Activated CD4-positive, alpha-beta T cell treated with anti-CD3 and anti-CD28 coated beads for 1 hour (primary cell): ENCODE results near the gene KCTD5.

Experiments used
- DNase-seq: peaks from one replicate; pipeline ENCODE4 v3.0.0-alpha.2; 2020

KCTD5 gene

DNA sequence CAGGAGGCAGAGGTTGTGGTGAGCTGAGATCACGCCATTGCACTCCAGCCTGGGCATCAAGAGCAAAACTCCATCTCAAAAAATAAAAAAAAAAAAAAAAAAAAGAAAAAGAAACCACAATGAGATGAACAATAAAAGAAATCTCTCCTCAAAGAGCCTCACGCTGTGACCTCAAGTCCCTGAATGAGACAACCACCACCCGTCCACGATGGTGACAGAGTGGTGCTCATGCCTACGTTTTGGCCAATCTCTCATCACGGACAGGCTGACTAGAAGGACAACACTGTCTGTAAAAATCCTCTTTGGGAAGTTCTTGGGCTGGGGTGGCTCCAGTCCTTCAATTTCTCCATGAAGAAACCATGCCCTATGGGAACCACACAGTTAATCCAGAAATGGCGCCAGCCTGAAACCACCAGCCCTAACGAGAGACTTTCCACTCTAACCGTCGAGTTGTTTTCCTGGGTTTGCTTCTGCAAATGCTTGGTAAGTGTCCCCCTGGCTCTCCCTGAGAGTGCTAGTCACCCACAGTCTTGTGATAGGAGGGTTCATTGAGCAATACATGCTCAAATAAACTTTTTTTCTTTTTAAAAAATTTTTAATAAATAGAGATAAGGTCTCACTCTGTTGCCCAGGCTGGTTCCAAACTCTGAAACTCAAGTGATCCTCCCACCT is 52.7 kb downstream of the KCTD5 start:
- no peak for DNase-seq

DNA sequence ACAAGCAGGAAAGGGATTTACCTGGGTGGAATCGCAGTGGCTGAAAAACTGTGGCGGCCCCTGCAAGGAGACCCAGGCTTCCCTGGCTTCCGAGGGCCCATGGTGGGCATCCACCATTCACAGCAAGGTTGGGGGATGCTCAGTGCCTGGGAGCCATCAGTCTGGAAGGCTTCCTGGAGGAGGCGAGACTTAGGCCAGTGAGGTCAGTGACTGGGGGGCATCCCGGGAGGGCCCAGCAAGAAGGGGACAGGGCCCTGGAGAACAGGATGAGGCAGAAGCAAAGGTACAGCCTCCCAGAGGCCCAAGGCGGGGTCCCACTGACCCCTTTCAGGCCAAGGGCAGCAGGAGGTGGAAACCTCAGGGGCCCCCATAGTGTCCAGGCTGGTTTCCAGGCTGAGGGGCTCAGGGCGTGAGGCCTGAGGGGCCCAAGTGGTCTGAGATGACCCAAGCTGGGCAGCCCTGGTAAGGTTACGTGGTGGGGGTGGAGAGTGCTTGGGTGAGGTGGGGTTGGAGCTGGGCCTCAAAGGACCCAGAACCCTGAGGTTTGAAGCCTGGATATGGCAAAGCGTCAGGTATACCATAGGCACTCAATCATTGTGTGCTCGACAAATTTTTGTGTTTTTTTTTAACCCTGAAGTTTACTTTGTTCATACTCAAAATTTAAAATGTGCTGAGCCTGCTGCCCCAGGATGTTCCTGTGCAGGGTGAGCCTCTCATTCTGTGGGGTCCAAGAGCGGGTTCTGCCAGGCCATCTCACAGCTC is 54.3 kb downstream of the KCTD5 start:
- DNase-seq = no peak

DNA sequence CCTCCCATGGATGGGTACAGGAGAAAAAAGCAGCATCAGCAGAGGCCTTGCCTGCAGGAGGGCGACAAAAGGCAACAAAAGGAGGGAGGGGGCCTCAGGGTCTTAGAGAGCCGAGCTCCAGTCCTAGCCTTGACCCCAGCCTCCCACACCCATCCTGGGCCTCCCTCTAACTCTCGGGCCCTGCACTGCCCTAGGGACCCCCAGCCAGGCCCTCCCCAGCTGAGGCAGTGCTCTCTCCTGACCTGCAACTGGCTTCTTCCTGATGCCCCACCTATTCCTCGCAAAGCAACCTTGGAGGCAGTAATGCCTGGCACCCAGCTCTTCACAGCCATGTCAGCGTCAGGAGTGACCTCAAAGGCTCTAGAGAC is 54.9 kb downstream of the KCTD5 start:
- no peak for DNase-seq

- no peak for DNase-seq
Observed at GRCh38 chr16:2737895-2738418, 55.6 kb downstream of the KCTD5 start.

- DNase-seq = no peak
Observed at GRCh38 chr16:2738615-2739014, 56.3 kb downstream of the KCTD5 start.

GRCh38 chr16:2739625-2740430 is 57.5 kb downstream of the KCTD5 start:
- DNase-seq = no peak

DNA sequence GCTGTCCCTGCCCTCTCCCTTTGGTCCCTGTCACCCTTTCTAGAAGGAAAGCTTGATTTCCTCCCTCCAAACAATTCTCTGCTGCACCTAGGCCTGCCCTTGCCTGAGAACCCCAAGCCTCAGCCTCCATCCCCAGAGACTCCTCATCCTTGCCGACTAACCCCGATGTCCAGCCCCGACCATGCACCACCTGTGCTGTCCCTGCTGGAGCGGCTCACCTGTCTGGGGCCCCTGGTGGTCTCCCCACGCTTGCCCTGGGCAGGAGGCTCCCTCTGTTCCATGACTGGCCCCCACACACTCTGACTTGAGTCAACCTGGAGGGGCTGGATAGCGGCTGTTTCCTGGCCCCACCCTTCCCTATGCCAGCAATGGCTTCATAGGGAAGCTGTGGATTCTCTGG is 58.2 kb downstream of the KCTD5 start:
- no peak for DNase-seq

DNA sequence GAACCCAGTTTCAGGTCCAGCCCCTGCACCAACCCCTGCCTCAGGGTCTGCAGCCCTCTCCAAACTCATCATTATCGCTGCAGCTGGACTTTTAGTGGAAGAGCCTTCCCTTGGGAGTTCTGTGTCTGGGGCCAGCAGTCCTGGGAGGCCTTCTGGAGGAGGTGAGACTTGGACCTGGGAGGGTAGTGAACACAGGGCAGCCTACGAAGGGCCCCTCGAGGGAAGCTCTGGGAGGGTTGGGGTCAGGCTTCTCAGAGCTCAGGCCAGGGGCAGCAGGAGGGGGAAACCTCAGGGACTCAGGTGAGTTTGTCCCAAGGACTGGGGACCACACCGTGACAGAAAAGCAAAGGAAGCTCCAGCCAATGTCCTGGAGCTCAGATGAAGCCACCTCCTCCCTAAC is 58.8 kb downstream of the KCTD5 start:
- no peak for DNase-seq

- DNase-seq = no peak
Observed at GRCh38 chr16:2742323-2743006, 60.1 kb downstream of the KCTD5 start.

- no peak for DNase-seq
Observed at GRCh38 chr16:2743007-2743810, 60.9 kb downstream of the KCTD5 start.

DNA sequence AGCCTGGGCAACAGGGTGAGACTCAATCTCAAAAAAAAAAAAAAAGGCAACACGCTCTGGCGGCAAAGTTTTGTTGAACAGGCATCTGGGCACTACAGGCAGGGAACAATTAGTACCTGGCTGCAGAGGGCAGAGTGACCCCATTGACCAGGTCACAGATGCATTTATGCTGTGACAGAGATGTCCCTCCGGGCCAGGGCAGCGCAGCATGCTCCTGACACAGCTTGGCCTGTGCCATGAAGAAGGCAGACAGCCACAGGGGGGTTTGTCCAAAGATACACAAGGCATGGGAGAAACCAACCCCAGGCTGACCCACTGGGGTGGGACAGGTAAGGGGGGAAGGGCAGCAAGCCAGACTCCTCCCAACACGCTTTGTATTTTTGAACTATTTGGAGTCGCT is 62.4 kb downstream of the KCTD5 start:
- DNase-seq = no peak

DNA sequence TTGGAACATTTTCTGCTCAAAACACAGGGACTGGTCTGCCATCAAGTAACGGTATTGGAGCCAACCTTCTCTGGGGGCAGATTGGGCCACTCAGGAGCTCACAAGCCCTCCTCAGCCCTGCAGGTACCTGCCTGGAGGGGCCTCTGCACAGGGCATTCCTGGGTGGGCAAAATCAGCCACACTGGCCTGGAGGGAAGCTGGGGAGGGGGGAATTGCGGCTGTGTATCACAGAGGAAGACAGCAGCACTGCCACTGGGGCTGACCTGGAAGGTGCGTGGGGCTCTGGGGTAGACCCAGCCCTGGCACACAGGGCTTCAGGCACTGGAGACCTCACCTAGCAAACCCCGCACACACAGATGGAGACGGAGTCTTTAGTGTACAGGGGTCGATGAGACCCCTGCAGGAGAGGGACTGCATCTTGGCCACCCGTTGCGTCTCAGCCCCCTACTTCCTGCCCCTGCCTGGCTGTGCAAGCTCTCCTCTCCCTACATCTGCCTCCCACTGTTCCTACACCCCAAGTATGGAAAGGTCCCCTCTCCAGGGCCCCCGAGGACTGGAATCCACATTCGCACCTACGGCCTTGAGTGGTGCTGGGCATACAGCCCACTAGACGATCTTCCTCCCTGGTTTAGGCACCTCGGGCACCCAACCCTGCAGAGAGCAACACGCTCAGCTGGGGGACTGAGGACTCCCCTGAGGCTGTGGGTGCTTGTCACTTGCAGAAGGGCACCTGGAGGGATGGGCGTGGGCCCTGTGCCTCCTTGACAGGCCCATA is 63.0 kb downstream of the KCTD5 start:
- no peak for DNase-seq

DNA sequence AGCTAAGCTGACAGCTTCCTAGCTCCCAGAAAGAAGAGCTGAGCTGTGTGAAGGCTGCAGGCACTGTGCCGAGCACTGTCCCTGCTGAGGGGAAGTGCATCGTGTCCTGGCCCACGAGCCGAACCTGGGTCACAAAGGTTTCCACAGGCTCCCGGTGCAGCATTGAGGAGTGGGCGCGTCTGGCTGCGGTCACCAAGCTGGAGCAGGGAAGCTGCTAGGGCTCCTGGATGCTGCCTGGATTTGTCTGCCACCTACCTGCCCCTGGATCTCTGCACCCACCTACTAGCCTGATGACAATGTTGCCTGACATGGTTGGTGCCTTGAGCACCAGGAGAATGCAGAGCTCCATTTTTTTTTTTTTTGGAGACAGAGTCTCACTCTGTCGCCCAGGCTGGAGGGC is 63.6 kb downstream of the KCTD5 start:
- DNase-seq = no peak

DNA sequence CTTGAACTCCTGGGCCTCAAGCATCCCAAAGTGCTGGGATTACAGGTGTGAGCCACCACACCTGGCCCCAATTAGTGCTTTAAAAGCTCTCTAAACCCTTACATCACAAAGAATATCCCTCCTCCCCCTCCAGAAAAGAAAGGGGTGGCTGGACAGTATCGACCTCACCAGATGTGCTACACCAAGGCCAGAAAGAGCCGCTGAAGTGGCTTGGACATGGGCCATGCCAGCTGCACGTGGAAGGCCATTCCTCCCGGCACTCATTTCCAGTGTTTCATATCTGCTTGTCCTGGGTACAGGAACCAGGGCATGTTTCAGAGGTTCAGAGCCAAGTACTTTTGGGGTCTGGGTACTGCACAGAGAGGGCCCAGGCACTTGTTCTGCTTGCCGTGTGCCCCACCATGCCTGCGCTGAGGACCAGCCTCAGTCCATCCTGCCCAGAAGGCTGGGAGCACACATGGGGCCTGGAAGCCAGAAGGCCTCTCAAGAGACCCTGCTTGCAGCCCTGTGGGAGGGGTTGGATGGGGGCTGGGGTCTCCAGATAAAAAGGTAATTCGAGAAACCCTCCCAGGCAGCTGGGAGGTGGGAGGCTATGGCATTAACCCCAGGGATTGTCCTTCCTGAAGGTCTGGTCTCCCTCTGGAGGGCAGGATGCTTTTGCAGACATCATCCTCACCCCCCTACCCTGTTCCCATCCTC is 66.6 kb downstream of the KCTD5 start:
- DNase-seq = no peak

- DNase-seq = no peak
Observed at GRCh38 chr16:2749476-2749875, 67.2 kb downstream of the KCTD5 start.

GRCh38 chr16:2749936-2750335 is 67.6 kb downstream of the KCTD5 start:
- DNase-seq = no peak

DNA sequence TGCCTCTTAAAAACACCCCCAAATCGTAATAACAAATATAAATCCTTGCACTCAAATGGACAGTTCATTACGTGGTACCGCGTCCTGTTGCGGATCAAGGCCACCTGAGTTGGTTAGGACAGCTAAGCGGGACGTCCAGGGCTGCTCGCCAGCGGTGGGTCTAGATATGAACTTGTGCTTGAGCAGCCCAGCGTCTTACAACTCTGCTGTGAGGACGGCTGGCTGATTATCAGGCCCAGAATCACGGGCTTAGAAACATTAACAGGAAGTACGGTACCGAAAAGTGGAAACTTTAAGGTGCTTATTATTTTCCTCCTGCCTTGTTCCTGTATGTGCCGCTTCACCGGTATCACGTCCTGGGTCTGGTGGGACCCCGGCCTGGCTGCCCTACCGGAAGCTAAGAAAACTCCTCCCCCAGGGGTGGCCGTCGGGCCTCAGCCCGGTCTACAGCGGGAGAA is 69.3 kb downstream of the KCTD5 start:
- DNase-seq = no peak

GRCh38 chr16:2752035-2752849 is 69.9 kb downstream of the KCTD5 start, which contains the start of gene SRRM2:
Gene SRRM2, plus strand, starts transcription at chr16:2752638. Its CDS starts 3,727 bp downstream, at chr16:2756365.
- peak; percentile 89 for DNase-seq
